Activated CD4-positive, alpha-beta T cell treated with anti-CD3 and anti-CD28 coated beads for 1 hour (primary cell): ENCODE results near the gene CTNNA1.
"Not testable (repeated sequence)": the region's sequence is repeated elsewhere in the genome, so short reads cannot be mapped to it uniquely, and the experiment has no call there.

Experiments used
- DNase-seq: peaks from one replicate; pipeline ENCODE4 v3.0.0-alpha.2; 2020

CTNNA1 gene

DNA sequence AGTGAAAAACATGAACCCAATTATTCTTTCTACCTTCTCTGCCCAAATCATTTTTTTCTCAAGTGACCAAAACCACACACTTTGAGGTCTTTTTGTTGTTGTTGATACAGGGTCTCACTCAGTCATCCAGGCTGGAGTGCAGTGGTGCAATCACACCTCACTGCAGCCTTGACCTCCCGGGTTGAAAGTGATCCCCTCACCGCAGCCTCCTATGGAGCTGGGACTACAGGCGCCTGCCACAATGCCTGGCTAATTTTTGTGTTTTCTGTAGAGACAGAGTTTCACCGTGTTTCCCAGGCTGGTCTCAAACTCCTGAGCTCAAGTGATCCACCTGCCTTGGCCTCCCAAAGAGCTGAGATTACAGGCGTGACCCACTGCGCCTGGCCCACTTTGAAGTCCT lies 8.4 kb downstream of the CTNNA1 start:
- DNase-seq = not testable (repeated sequence)

GRCh38 chr5:138762110-138762509 lies 8.9 kb downstream of the CTNNA1 start:
- no peak for DNase-seq

- DNase-seq = no peak
Measured at GRCh38 chr5:138763037-138763778, 10.0 kb downstream of the CTNNA1 start.

- DNase-seq = no peak
Measured at GRCh38 chr5:138770291-138770690, 17.1 kb downstream of the CTNNA1 start.

DNA sequence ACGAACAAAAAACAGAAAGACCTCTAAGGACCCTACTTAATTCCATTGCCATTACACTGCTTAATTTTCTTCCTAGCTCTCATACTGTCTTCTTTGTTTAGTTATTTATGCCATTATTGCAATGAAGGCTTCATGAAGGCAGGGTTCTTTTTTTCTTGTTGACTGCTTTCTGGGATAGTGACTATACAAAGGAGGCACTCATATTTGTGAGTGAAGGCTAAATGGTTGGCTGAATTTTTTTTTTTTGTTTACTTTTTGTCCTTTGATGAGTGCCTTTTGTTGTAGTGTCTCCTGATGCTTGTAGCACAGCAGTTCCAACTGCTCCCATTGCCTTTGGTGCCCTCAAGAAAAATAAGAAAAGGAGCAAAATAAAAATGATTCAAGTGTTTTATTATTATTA lies 17.8 kb downstream of the CTNNA1 start:
- no peak for DNase-seq

GRCh38 chr5:138772986-138773594 lies 19.9 kb downstream of the CTNNA1 start:
- DNase-seq = no peak

GRCh38 chr5:138773624-138774023 lies 20.4 kb downstream of the CTNNA1 start:
- not testable (repeated sequence) for DNase-seq

- no peak for DNase-seq
Measured at GRCh38 chr5:138775034-138775433, 21.8 kb downstream of the CTNNA1 start.

DNA sequence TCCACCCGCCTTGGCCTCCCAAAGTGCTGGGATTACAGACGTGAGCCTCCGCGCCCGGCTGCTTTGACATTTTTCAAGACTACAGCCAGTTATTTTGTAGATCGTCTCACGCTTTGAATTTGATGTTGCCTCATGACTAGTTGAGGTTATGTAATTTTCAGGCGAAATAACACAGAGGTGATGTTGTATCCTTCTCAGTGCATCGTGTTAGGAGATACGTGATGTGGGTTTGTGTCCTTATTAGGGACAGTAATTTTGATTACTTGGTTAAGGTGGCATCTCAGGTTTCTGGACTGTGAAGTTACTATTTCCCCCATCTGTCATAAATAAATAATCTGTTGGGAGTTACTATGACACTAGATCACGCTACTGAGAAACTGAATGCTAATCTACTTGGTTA lies 25.0 kb downstream of the CTNNA1 start:
- DNase-seq = no peak

DNA sequence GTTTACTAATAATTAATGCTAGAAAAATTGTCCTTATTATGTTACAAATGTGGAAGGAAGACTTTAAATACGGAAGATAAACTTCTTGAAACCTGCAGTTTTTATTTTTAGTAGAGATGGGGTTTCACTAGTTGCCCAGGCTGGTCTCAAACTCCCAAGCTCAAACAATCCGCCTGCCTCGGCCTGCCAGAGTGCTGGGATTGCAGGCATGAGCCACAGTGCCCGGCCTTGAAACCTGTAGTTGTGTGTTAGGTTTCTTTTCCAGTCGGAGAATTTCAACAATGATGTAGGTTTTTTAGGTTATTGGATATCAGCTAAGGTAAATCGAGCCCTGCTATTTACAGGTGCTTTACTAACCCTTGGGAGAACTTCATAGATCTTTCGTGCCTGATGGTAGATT lies 30.8 kb downstream of the CTNNA1 start:
- DNase-seq = no peak

- no peak for DNase-seq
Measured at GRCh38 chr5:138784590-138784989, 31.4 kb downstream of the CTNNA1 start.

DNA sequence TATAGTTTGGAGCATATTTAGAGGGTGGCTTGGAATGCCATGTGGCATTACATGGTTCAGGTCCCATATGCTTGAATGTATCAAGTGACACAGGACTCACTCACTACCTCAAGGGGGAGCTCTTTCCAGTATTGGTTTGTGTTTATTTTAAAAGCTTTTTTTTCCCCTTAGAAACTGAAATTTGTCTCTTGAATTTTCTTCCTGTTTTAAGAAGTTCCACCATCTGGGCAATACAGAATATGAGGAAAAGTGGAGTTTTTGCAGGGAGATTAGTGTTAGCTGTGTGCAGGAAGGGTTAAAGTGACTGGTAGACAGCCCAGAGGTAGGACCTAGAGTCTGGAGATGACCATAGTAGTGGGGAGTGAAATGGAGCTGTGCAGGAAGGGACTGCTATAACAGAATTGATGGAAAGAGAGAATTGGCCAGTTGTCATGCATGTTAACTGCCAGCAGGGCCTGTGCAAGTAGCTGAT lies 36.6 kb downstream of the CTNNA1 start:
- no peak for DNase-seq

- DNase-seq = no peak
Measured at GRCh38 chr5:138790684-138791083, 37.5 kb downstream of the CTNNA1 start.

DNA sequence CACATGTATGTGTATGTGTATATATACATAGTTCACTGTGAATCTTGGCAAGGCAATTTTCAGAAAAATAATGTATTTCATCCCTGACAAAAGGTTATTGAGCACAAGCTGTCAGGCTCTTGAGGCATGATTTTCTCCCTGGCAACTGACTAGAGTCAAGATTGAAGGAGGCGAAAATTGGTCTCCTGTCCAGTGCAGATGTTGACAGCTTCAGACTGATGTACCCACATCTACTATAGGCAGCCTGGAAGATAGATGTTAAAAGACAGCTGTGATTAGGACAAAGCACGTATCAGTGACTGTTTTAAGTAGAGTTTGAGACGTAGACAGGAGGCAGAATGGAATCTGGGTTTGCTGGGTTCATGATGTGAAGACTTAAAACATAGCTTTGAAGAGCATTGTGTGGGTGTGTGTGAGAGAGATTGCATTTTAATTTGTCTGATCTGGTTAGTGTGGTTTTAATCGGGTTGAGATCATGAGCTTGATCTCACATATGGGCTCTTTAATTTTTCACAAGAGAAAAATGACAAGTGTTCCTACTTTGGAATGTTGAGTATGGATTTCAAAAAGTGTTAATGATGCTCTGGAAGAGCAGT lies 39.1 kb downstream of the CTNNA1 start:
- DNase-seq = no peak

GRCh38 chr5:138793575-138793974 lies 40.4 kb downstream of the CTNNA1 start:
- DNase-seq = no peak

DNA sequence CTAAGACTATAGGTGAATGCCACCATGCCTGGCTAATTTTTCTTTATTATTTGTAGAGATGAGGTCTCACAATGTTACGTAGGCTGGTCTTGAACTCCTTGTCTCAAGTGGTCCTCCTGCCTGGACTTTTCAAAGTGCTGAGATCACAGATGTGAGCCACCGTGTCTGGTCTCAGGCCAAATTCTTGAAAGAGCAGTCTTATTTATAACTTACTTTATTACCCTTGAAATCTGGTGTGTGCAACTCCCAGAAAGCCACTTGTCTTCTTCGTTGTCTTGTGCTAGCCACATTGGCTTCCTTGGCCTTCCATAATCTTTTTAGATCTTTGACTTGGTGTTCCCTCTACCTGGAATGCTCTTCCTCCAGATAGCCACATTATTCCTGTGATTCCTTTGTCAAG lies 50.1 kb downstream of the CTNNA1 start:
- no peak for DNase-seq

DNA sequence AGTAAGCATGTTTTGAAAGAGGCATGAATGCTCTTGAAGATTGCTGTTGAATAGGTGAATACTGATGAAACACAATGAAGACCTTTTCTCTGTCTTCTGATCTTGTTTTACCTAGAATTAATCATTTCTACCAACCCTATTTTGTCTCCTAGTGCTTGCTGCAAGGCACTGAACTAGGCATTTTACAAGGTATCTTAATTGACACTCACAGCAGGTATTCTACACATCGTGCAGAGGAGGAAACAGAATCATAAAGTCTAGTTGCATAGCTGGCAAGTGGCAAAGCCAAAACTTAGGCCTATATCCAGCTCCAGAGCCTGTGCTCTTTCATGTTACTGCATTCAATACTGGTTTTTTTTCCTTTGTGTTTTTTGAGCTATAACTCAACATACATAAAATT lies 50.7 kb downstream of the CTNNA1 start:
- no peak for DNase-seq

- DNase-seq = no peak
Measured at GRCh38 chr5:138805096-138805495, 51.9 kb downstream of the CTNNA1 start.

DNA sequence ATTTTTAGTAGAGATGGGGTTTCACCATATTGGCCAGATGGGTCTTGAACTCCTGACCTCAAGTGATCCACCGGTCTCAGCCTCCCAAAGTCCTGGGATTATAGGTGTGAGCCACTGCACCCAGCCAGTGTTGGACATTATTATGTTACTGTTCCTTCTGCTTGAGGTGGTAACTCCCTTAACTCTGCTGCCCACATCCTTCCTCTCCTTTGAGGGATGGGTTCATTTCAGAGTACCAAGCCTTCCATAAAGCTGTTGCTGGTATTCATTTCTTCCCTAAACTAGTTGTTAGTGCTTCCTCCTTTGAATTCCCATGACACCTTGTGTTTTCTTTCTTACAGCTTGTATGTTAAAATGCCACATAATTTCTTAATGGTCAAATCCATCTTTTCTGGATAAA lies 54.0 kb downstream of the CTNNA1 start:
- no peak for DNase-seq

GRCh38 chr5:138809391-138809790 lies 56.2 kb downstream of the CTNNA1 start:
- no peak for DNase-seq

GRCh38 chr5:138810861-138811260 lies 57.6 kb downstream of the CTNNA1 start:
- not testable (repeated sequence) for DNase-seq

GRCh38 chr5:138815529-138815928 lies 62.3 kb downstream of the CTNNA1 start:
- DNase-seq = no peak

DNA sequence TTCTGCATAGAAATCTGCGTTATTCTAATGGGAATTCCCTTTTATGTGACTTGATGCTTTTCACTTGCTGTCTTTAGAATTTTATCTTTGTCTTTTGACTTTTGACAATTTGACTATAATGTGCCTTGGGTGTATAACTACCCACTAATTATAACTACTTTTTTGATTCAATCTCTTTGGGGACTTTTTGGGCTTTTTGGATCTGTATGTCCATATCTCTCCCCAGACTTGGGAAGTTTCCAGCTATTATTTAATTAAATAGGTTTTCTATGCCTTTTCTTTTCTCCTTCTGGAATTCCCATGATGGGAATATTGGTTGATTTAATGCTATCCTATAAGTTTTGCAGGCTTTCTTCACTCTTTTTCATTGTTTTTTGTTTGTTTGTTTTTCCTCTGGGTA lies 64.0 kb downstream of the CTNNA1 start:
- no peak for DNase-seq

GRCh38 chr5:138819081-138819480 lies 65.9 kb downstream of the CTNNA1 start:
- no peak for DNase-seq
